Mesenteric fat pad (tissue), 1 donor: Measurements from ENCODE around the gene AFAP1. TPM values are rescaled to one million over a fixed set of nuclear protein-coding genes. Genes with fewer than 3 reads are reported as not detected.
"Not testable (repeated sequence)": the region's sequence is repeated elsewhere in the genome, so short reads cannot be mapped to it uniquely, and the experiment has no call there.

Experiments
- DNase-seq: peaks from one replicate; pipeline ENCODE4 v3.0.0-alpha.2; 2020; ENCODE audit warnings: low spot score
- total RNA-seq: library from RNA; stranded (reverse); fragmentation: NEBNext Ultra II Directional; extraction: Animal tissue kit (Norgen Biotek cat#: 25700); gene quantifications from one replicate; pipeline ENCODE4 v1.2.1, GENCODE V29; 2021
- donor health status: DM: yes; HTN: yes; CAD: no.

The AFAP1 gene
- total RNA-seq, 1 donor from 2014 or later = 33.9 TPM

- no peak for DNase-seq
These were observed 8.3 kb upstream of the AFAP1 start for GRCh38 chr4:7947927-7948326.

GRCh38 chr4:7945709-7946380, 6.2 kb upstream of the AFAP1 start:
- no peak for DNase-seq

DNA sequence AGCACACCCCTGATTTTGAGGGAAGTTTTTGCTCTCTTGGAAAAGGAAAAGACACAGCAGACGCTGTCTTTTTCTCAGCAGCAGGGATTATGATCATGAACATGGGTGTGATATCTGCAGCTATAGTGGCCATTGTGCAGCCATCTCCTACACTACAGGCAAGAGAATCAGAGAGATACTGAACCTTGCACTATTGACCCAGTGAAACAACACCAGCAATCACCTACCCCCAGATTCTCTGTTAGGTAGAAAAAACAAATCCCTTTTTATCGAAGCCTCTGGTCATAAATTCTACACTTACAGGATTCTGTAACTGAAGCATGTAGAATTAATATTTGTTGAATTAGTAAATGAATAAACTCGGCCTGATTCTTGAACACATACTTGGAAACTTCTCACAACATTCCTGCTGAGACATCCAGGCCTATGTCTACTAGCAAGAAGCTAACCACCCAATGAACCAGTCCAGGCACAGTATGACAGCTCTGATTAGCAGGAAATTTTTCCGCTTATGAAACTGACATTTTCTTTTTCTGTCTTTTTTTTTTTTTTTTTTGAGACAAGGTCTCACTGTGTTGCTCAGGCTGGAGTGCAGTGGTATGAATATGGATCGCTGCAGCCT, 5.0 kb upstream of the AFAP1 start:
- no peak for DNase-seq

GRCh38 chr4:7943688-7944087, 4.0 kb upstream of the AFAP1 start:
- not testable (repeated sequence) for DNase-seq

DNA sequence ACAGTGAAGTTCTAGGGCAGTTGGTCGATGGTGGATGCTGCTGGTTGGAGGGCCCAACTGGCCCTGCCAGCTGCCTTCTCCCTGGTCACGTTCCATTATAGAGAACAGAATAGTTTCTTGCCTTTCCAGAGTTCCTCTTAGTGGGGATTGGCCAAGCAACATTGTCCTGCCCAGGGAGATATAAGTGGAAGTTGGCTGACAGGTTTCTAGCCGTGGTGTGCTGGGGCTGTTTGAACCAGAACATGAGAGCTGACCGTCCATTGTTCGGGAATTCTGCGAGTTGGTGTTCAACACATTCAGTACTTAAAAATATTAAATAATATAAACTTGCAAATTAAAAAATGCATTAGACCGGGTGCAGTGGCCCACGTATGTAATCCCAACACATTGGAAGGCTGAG, 3.5 kb upstream of the AFAP1 start:
- no peak for DNase-seq

GRCh38 chr4:7941965-7942496, 2.4 kb upstream of the AFAP1 start:
- no peak for DNase-seq

DNA sequence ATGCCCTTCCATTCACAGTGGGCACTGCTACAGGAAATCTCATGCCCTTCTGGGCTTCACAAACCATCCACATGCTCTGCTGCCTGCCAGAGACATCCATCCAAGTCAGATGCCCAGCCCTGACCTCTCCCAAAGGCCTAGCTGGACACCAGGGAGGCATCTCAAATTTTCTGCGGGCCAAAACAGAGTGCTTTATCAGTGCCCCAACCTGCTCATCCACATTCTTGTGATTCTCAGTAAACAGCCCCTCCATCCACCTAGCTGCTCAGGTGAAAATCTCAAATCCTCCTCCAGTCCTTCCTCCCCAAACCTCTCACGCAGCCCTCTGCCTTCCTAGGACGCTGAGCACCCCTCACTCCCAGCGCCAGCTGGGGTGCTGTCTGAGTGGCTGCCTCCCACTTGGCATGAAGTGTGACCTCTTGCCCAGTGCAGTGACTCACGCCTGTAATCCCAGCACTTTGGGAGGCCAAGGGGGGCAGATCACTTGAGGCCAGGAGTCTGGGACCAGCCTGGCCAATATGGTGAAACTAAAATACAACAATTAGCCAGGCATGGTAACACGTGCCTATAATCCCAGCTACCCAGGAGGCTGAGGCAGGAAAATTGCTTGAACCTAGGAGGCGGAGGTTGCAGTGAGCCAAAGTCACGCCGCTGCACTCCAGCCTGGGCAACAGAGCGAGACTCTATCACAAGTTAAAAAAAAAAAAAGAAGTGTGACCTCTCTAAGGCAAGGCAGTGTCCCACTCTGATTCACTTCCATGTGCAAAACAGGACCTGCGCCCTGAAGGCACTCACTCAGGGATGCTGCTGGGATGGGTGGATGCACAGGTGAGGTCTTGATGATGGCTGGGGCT, 1.7 kb upstream of the AFAP1 start:
- DNase-seq = no peak

GRCh38 chr4:7938609-7939376, 868 bp downstream of the AFAP1 start:
- no peak for DNase-seq

DNA sequence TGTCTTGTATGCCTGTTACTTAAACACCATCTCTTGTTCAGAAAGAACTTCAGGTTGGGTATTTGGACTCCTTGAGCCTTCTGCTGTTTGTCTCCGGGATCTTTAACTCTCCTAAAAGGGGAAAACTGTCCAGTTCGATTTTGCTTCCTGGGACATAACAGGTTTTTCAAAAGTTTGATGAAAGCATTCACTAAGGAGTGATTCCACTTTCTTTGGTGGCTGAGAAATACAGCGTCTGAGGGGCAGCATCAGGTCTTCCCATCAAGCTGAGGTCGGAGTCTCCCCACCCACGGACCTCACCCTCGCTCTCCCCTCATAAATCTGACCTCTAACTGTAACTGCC, 1.4 kb downstream of the AFAP1 start:
- DNase-seq = no peak

- no peak for DNase-seq
These were observed 2.7 kb downstream of the AFAP1 start for GRCh38 chr4:7937006-7937405.

DNA sequence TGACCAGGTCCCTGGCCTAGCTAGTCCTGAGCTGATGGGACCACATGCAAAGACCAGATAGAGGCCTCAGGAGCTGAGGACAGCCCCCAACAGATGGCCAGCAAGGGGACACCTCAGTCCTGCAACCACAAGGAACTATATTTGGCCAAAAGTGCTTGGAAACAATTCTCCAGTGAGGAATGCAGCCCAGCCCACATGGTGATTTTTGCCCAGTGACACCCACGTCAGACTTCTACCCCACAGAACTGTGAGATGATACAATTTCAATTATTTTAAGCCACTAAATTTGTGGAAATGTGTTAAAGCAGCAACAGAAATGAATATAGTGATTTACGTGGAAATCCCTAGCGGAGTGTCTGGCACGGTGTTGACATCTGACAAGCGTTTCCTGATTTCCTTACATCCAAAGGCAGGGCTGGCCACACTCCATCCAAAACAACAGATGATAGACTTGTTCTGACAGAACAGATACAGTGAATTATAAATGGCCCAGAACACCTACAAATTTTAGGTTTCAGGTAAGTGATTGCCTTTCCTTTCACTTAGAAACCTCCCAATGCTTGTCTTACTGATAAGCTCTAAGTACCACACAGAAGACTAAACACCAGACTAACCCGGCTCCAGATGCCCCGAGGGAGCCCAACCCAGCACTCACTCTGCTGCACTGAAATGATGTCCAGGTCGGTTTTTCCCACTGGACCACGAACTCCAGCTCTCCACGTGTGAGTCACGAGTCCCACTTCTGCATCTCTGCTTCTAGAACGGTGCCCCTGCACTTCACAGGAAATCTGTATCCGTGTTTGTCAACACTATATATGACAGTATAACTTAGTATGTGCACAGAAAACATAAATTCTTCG, 5.8 kb downstream of the AFAP1 start:
- no peak for DNase-seq

DNA sequence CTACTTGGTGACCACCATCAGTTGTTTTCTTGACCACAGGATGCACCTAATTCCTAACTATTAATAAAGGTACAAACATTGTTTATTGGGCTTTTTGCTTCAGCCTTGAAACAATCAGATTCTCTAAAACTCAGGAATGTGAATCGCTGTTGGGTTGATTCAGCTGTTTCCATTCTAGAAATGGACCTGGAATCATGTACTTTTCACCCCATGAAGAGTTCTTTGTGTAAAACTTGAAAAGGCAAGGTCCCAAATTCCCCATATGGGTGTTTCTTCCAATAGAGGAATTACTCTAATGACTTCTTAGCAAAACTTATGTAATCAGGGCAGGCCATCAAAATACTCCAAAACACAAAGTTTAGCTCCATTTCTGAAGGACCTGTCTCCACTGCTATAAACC, 7.4 kb downstream of the AFAP1 start:
- DNase-seq = no peak

DNA sequence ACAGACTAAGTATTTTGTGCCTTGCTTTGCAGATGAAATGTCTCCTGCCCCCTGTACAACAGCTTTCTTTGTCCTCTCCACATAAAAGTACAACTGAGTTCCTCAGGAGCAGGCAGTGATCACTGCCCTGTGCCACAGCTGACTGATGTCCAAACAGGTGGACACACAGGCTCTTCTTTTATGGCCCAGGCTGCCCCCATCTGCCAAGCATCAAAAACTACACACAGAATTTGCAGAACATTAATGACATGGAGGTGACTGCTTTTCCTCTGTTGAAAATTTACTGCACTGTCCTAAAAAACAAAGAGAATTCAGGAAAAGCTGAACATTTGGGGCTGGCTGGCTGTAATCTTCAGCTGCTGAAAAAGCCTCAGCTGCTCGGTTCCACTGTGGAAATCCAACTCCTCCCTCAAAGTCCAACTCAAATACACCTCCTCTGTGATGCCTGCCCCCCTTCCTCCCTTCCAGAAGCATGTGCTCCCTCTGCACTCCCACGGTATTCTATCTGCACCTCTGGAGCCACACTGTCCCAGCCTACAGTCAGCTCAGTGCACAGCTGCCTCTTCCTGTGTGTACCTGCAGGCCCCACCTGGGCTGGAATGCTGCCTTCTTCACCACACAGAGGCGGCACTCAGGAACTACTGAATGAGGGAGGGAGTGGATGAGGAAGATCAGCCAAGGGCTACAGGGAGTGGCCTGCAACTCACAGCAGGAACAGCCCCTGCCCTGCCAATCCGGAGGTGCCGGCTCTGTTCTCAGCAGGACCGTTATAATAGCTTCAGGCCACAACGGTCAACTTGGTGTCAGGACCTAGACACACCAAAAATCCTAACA, 10.3 kb downstream of the AFAP1 start:
- peak; percentile 86 for DNase-seq

DNA sequence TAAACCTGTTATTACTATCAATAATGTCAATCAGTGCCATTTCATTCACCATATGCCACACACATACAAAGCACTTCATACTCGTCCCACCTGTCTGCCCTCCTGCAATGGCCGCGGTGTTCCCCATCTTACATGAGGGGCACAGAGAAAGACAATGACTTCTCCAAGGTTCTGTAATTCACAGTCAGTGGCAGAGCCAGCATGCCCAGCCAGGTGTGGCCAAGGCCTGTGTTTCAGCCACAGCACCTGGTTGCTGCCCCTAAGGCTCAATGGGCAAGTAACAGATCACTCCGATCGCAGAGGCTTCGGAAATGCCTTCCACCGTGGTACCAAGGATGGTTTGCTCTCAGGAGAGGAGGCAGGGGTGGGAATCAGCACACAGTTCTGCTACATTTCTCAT, 10.9 kb downstream of the AFAP1 start:
- no peak for DNase-seq

DNA sequence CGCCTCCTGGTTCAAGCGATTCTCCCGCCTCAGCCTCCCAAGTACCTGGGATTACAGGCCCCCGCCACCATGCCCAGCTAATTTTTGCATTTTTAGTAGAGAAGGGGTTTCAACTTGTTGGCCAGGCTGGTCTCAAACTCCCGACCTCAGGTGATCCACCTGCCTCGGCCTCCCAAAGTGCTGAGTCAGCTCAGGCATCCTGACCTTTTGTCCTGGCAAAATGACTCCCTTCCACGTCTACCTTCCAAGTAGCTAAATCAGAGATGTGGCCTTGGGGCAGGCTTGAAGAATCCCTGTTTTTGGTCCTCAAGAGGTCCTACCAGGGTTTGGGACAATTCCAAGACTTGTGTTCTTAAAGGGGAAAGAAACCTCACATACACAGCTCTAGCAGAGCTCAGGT, 12.8 kb downstream of the AFAP1 start:
- no peak for DNase-seq

DNA sequence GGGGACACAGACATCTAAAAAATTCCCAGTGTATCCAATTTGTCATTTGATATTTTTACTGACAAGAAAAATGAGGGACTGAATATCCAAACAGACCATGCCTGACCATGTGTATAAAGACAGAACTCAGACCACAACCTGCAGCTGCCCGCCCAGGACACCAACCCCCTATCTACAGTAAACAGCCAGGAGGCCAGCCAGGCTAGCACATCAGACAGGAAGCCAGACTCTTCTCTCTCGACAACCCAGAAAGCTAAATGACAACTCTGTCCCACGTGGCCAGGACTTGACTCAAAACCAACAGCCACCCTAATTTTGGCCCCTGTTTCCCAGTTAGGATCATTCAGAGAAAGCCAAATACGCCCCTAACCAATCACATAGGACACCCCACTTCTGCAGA, 15.1 kb downstream of the AFAP1 start:
- no peak for DNase-seq

- DNase-seq = no peak
These were observed 15.5 kb downstream of the AFAP1 start for GRCh38 chr4:7924163-7924562.

- no peak for DNase-seq
These were observed 17.2 kb downstream of the AFAP1 start for GRCh38 chr4:7922466-7922865.

DNA sequence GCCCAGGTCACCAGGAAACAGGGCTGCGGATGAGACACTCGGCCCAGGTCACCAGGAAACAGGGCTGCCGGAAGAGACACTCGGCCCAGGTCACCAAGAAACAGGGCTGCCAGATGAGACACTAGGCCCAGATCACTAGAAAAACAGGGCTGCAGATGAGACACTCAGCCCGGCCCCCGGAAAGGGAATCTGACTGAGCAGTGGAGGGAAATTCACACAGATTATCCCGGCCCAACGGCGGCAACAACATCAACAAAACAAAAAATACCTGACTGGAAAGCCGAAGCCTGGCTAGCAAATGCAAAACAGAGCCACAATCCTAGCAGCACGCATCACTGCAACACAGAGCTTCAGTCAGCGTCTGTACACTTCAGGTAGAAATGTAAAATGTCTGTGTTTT, 20.7 kb downstream of the AFAP1 start:
- DNase-seq = no peak

DNA sequence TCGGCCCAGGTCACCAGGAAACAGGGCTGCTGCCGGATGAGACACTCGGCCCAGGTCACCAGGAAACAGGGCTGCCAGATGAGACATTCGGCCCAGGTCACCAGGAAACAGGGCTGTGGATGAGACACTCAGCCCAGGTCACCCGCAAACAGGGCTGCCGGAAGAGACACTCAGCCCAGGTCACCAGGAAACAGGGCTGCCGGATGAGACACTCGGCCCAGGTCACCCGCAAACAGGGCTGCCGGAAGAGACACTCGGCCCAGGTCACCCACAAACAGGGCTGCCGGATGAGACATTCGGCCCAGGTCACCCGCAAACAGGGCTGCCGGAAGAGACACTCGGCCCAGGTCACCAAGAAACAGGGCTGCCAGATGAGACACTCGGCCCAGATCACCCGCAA, 21.5 kb downstream of the AFAP1 start:
- not testable (repeated sequence) for DNase-seq
